K562 (cell line): ENCODE measurements around the gene PPP2R1A. TPM values are rescaled to one million over a fixed set of nuclear protein-coding genes. Genes with fewer than 3 reads are reported as not detected.

Source experiments
- ATAC-seq: fragments of 200-7000 bp; cut with Tn5 transposase; 3 replicates; pipeline ENCODE4 v1.9.1; 2020; ENCODE audit warnings: moderate library complexity
- BruUV-seq: library from RNA; stranded (reverse); fragments of 400-500 nt; replicated peaks from 2 replicates; lab custom pipeline; 2021; lab: Mats Ljungman, UMichigan
- CTCF ChIA-PET: fragments of 300-600 bp; formaldehyde crosslinking; extraction: SDS; loops from one replicate; lab custom pipeline; 2021; ENCODE audit warnings: low intra/inter-chr PET ratio; lab: Yijun Ruan, JAX
- POLR2A ChIA-PET: fragments of 300-600, 350-650 bp; sonication (Branson Sonifier 250); formaldehyde crosslinking; extraction: SDS; loops from one replicate; lab custom pipeline; 2021; ENCODE audit warnings: antibody characterized with exemption, inconsistent platforms; lab: Yijun Ruan, JAX
- DNase-seq, 4 experiments: peaks; one replicate each; pipeline versions ENCODE4 v3.0.0 to v3.0.0-alpha.2; 2011 to 2018; ENCODE audit warnings: low spot score in 3 of 4, mixed read lengths in 3 of 4; ENCODE audit errors: extremely low read depth in 1 of 4
- FAIRE-seq: peaks from 2 replicates; lab custom pipeline; 2011; peaks lifted over from hg19 to GRCh38; lab: Jason Lieb, UNC
- H2AFZ ChIP-seq: 2 replicates; pipeline ENCODE4 v1.6.0; 2011; ENCODE audit warnings: low read depth, low read length, control low read depth, inconsistent platforms
- H3K27ac ChIP-seq: fragments of 200-600 bp; 3 replicates; pipeline ENCODE4 v1.8.0; 2011; ENCODE audit warnings: low read depth, mild to moderate bottlenecking, control low read depth, inconsistent platforms, low read length, moderate library complexity, mixed read lengths; ENCODE audit errors: extremely low read depth
- H3K27me3 ChIP-seq, 2 experiments: fragments of 300-600 bp in 1 of 2; 2 replicates in 1 of 2; 3 replicates in 1 of 2; pipeline versions ENCODE4 v1.6.0 to v1.8.0; 2011; ENCODE audit warnings: inconsistent platforms in 2 of 2, low read length in 2 of 2, mild to moderate bottlenecking in 1 of 2, mixed read lengths in 1 of 2, moderate library complexity in 1 of 2; ENCODE audit not compliant: control insufficient read depth in 2 of 2, insufficient read depth in 2 of 2
- H3K36me3 ChIP-seq: fragments of 300-600 bp; 3 replicates; pipeline ENCODE4 v1.8.0; 2011; ENCODE audit warnings: mild to moderate bottlenecking, low read length, inconsistent platforms; ENCODE audit not compliant: control insufficient read depth, insufficient read depth
- H3K4me1 ChIP-seq, 2 experiments: fragments of 200-600 bp in 1 of 2; replicated peaks in 1 of 2; 2 replicates in 1 of 2; 3 replicates in 1 of 2; pipeline versions ENCODE4 v1.5.1 to v1.8.0; 2011; ENCODE audit warnings: inconsistent platforms in 2 of 2, low read length in 2 of 2, mild to moderate bottlenecking in 1 of 2, mixed read lengths in 1 of 2, moderate library complexity in 1 of 2; ENCODE audit not compliant: control insufficient read depth in 2 of 2, insufficient read depth in 2 of 2
- H3K4me2 ChIP-seq: 2 replicates; pipeline ENCODE4 v1.6.1; 2011; ENCODE audit warnings: low read length, control low read depth, inconsistent platforms, mixed read lengths; ENCODE audit not compliant: insufficient read depth
- H3K4me3 ChIP-seq: fragments of 200-600 bp; sonication (generic), shearing (Covaris generic); 2 replicates; pipeline ENCODE4 v1.5.1; 2016; ENCODE audit warnings: control low read depth, inconsistent platforms
- H3K79me2 ChIP-seq: fragments of 200-600 bp; 3 replicates; pipeline ENCODE4 v1.8.0; 2011; ENCODE audit warnings: low read length, inconsistent platforms; ENCODE audit not compliant: control insufficient read depth, insufficient read depth
- H3K9ac ChIP-seq, 2 experiments: 2 replicates each; pipeline versions ENCODE4 v1.6.0 to v1.6.1; 2011; ENCODE audit warnings: low read depth in 2 of 2, low read length in 2 of 2, control low read depth in 1 of 2, inconsistent platforms in 1 of 2, mild to moderate bottlenecking in 1 of 2, mixed read lengths in 1 of 2; ENCODE audit not compliant: insufficient read depth in 1 of 2
- H3K9me1 ChIP-seq: one replicate; pipeline ENCODE4 v1.6.0; 2011; ENCODE audit warnings: inconsistent platforms, mild to moderate bottlenecking, low read length, moderate library complexity; ENCODE audit not compliant: control insufficient read depth, insufficient read depth
- H3K9me3 ChIP-seq: replicated peaks from 2 replicates; pipeline ENCODE4 v1.5.1; 2011; ENCODE audit warnings: low read depth, low read length, inconsistent platforms; ENCODE audit not compliant: control insufficient read depth, insufficient read depth
- H4K20me1 ChIP-seq: replicated peaks from 2 replicates; pipeline ENCODE4 v1.6.1; 2011; ENCODE audit warnings: low read length, inconsistent platforms, mixed read lengths; ENCODE audit not compliant: control insufficient read depth, insufficient read depth
- CBFA2T2 ChIP-seq: fragments of 450-650 bp; conservative IDR thresholded peaks from 2 replicates; pipeline ENCODE4 v1.6.1; 2017; ENCODE audit warnings: mild to moderate bottlenecking
- NR2C2 ChIP-seq, 2 experiments: fragments of 200-800 bp in 1 of 2; sonication (Bioruptor generic) in 1 of 2; sonication (generic) in 1 of 2; formaldehyde crosslinking in 1 of 2; IDR thresholded peaks; 2 replicates each; pipeline versions ENCODE4 v1.6.1 to v1.8.0; 2016 to 2022; ENCODE audit warnings: mild to moderate bottlenecking in 1 of 2, missing compliant biosample characterization in 1 of 2, missing genetic modification characterization in 1 of 2, missing genetic modification reagents in 1 of 2
- NR2F6 ChIP-seq: fragments of 450-650 bp; formaldehyde crosslinking; IDR thresholded peaks from 2 replicates; pipeline ENCODE4 v1.4.0; 2020; ENCODE audit warnings: mild to moderate bottlenecking
- SNIP1 ChIP-seq: fragments of 450-650 bp; IDR thresholded peaks from 2 replicates; pipeline ENCODE4 v1.7.1; 2017; ENCODE audit warnings: low read depth, mild to moderate bottlenecking
- STAT5A ChIP-seq: IDR thresholded peaks from 2 replicates; pipeline ENCODE4 v1.6.1; 2012; ENCODE audit warnings: low read length, inconsistent platforms, borderline replicate concordance
- TAF15 ChIP-seq: fragments of 200-400 bp; formaldehyde crosslinking; IDR thresholded peaks from 2 replicates; pipeline ENCODE4 v1.6.1; 2017; ENCODE audit warnings: mild to moderate bottlenecking, low read depth, low read length, moderate library complexity
- TAL1 ChIP-seq: fragments of 450-650 bp; IDR thresholded peaks from 2 replicates; pipeline ENCODE4 v1.6.1; 2016; ENCODE audit warnings: mild to moderate bottlenecking
- TARDBP ChIP-seq: fragments of 450-650 bp; IDR thresholded peaks from 2 replicates; pipeline ENCODE4 v1.6.1; 2016
- ZNF212 ChIP-seq: fragments of 450-650 bp; formaldehyde crosslinking; IDR thresholded peaks from 2 replicates; pipeline ENCODE4 v1.4.0; 2020; ENCODE audit warnings: mild to moderate bottlenecking
- ZNF41 ChIP-seq: fragments of 250-450 bp; sonication (Bioruptor Pico); conservative IDR thresholded peaks from 2 replicates; pipeline ENCODE4 v1.4.0; 2020; ENCODE audit warnings: mild to moderate bottlenecking
- WGBS: fragments of 100-300 bp; shearing (Covaris generic); methylation state at CpG from one replicate; pipeline ENCODE4 v1.1.6; 2016; ENCODE audit warnings: low coverage, mixed read lengths; ENCODE audit not compliant: insufficient coverage; ENCODE audit errors: missing lambda C conversion rate; 5-methylcytosine and 5-hydroxymethylcytosine counted together
- in situ Hi-C: fragments of 300-500 bp; cut with MboI; formaldehyde crosslinking; loops from 4 replicates; pipeline ENCODE4 v1.15.0; 2018; ENCODE audit warnings: inconsistent platforms, mixed read lengths
- intact Hi-C: fragments of 100-400 bp; cut with micrococcal nuclease; formaldehyde crosslinking; loops from 2 replicates; pipeline ENCODE4 v1.14.2; 2022
- polyA plus RNA-seq, 8 experiments: library from polyadenylated mRNA; depleted of rRNA in 4 of 8; stranded (reverse) in 5 of 8; unstranded in 3 of 8; fragments of >200 nt; fragmentation: Nextera tagmentation in 2 of 8; fragmentation: Illumina TruSeq in 1 of 8; extraction: Ambion mirVana in 2 of 8; extraction: Trizol in 1 of 8; gene quantifications; 2 replicates each; pipeline versions ENCODE4 v1.2.1 to v1.2.3, GENCODE V29; 2011 to 2014; ENCODE audit warnings: inconsistent platforms in 1 of 8, missing spikeins in 1 of 8
- total RNA-seq, 7 experiments: library from RNA; depleted of rRNA in 6 of 7; stranded (reverse); fragments of >200 nt in 6 of 7; fragmentation: Illumina TruSeq in 2 of 7; extraction: Trizol in 2 of 7; gene quantifications; 2 replicates each; pipeline versions ENCODE4 v1.2.1 to v1.2.3, GENCODE V29; 2011 to 2021; ENCODE audit warnings: low replicate concordance in 1 of 7

The PPP2R1A gene
- total and polyA plus RNA-seq, 9 of the 15 experiments (the other 6 are each of a cell fraction or from before 2014, with no cell fraction given), result 10.1 to 211 (median 70.1) TPM

GRCh38 chr19:52275988-52276387 lies 86.1 kb downstream of the PPP2R1A start:
- no peaks in the 10 kb centered on the region; a peak in 1 of 5 replicates for H3K4me1 ChIP-seq
- no peak overlapping the region for H3K9ac ChIP-seq
- H3K4me2 ChIP-seq, result no peak overlapping the region
- FAIRE-seq (no peak), DNase-seq (no peak), ATAC-seq (no peak)
- H3K36me3 ChIP-seq, result peaks cover 31% of the 10 kb centered on the region; the same call in 2 of the 3 replicates
- no peak for TF ChIP-seq NR2C2 (CRISPR knock-in tag; IDR thresholded peaks at IDR 0.05)
- TF ChIP-seq NR2C2 (tag; IDR thresholded peaks at IDR 0.05), result no peak
- H3K4me3 ChIP-seq, result no peak overlapping the region
- H3K27me3 ChIP-seq, result no peaks in the 10 kb centered on the region
- BruUV-seq, result no TSS peak
- H3K79me2 ChIP-seq, result peaks cover 83% of the 10 kb centered on the region
- peaks cover 20% of the 10 kb centered on the region for H3K9me3 ChIP-seq
- in situ Hi-C loops, result no loop called here
- CTCF ChIA-PET, result no interaction called here
- no peaks in the 10 kb centered on the region for H4K20me1 ChIP-seq
- H2AFZ ChIP-seq, result no peak overlapping the region
- H3K27ac ChIP-seq, result no peak overlapping the region
- 95% methylated on average over 5 of the region's 5 CpGs for WGBS
- POLR2A ChIA-PET, result no interaction called here
- intact Hi-C loops, result no loop called here
- H3K9me1 ChIP-seq, result no peaks in the 10 kb centered on the region

GRCh38 chr19:52277471-52277870 lies 87.6 kb downstream of the PPP2R1A start:
- H3K4me1 ChIP-seq, result no peaks in the 10 kb centered on the region; a peak in 1 of 5 replicates
- H3K9me1 ChIP-seq, result no peaks in the 10 kb centered on the region
- H2AFZ ChIP-seq, result no peak overlapping the region
- ATAC-seq (no peak), DNase-seq (no peak), FAIRE-seq (no peak)
- CTCF ChIA-PET, result no interaction called here
- intact Hi-C loops (no loop called here), in situ Hi-C loops (no loop called here)
- BruUV-seq, result no TSS peak
- H3K9me3 ChIP-seq, result peaks cover 20% of the 10 kb centered on the region
- no peaks in the 10 kb centered on the region for H4K20me1 ChIP-seq
- peaks cover 24% of the 10 kb centered on the region; the same call in 2 of the 3 replicates for H3K36me3 ChIP-seq
- TF ChIP-seq SNIP1 (no peak), TAF15 (no peak), NR2F6 (no peak), TARDBP (no peak), STAT5A (no peak), ZNF212 (CRISPR knock-in tag) (no peak), ZNF41 (CRISPR knock-in tag) (no peak), CBFA2T2 (no peak), TAL1 (no peak)
- H3K4me2 ChIP-seq, result no peak overlapping the region
- no peak overlapping the region for H3K4me3 ChIP-seq
- no peak overlapping the region for H3K27ac ChIP-seq
- no peak overlapping the region for H3K9ac ChIP-seq
- WGBS, result 72% methylated on average over 5 of the region's 6 CpGs
- no peaks in the 10 kb centered on the region for H3K27me3 ChIP-seq
- POLR2A ChIA-PET, result no interaction called here
- peaks cover 82% of the 10 kb centered on the region for H3K79me2 ChIP-seq
